Activated T-cell treated with anti-CD3 and anti-CD28 coated beads for 1 hour (primary cell): Measurements from ENCODE around the gene B4GALT5.
A peak's percentile ranks its signal among the peaks of the same experiment; 100 is the strongest.
"Not testable (repeated sequence)": the region's sequence is repeated elsewhere in the genome, so short reads cannot be mapped to it uniquely, and the experiment has no call there.

Source experiments
- DNase-seq: peaks from one replicate; pipeline ENCODE4 v3.0.0-alpha.2; 2020; ENCODE audit warnings: low read depth

Gene B4GALT5

GRCh38 chr20:49713753-49714712, at the start of gene B4GALT5:
Gene B4GALT5 (minus strand): TSS chr20:49713878. CDS start chr20:49713690, 188 bp downstream.
- DNase-seq = peak; percentile 46

- no peak for DNase-seq
Observed at GRCh38 chr20:49762940-49763766, 49.5 kb upstream of the B4GALT5 start.

GRCh38 chr20:49761888-49762287, 48.2 kb upstream of the B4GALT5 start:
- not testable (repeated sequence) for DNase-seq

GRCh38 chr20:49759266-49759950, 45.7 kb upstream of the B4GALT5 start:
- DNase-seq = no peak

- DNase-seq = no peak
Observed at GRCh38 chr20:49758781-49759180, 45.1 kb upstream of the B4GALT5 start.

GRCh38 chr20:49757597-49757996, 43.9 kb upstream of the B4GALT5 start:
- no peak for DNase-seq

- no peak for DNase-seq
Observed at GRCh38 chr20:49756241-49756640, 42.6 kb upstream of the B4GALT5 start.

GRCh38 chr20:49754596-49754995, 40.9 kb upstream of the B4GALT5 start:
- DNase-seq = no peak

GRCh38 chr20:49753133-49753532, 39.5 kb upstream of the B4GALT5 start:
- no peak for DNase-seq

GRCh38 chr20:49752201-49752903, 38.7 kb upstream of the B4GALT5 start:
- no peak for DNase-seq

GRCh38 chr20:49751397-49751736, 37.7 kb upstream of the B4GALT5 start:
- DNase-seq = no peak

- no peak for DNase-seq
Observed at GRCh38 chr20:49750611-49751396, 37.1 kb upstream of the B4GALT5 start.

GRCh38 chr20:49749625-49750024, 35.9 kb upstream of the B4GALT5 start:
- no peak for DNase-seq

GRCh38 chr20:49748525-49748838, 34.8 kb upstream of the B4GALT5 start:
- DNase-seq = no peak

GRCh38 chr20:49747707-49748524, 34.2 kb upstream of the B4GALT5 start:
- no peak for DNase-seq

- DNase-seq = no peak
Observed at GRCh38 chr20:49742948-49743347, 29.3 kb upstream of the B4GALT5 start.

GRCh38 chr20:49741977-49742376, 28.3 kb upstream of the B4GALT5 start:
- DNase-seq = no peak

GRCh38 chr20:49740807-49741206, 27.1 kb upstream of the B4GALT5 start:
- DNase-seq = no peak

- DNase-seq = no peak
Observed at GRCh38 chr20:49739042-49739441, 25.4 kb upstream of the B4GALT5 start.

- no peak for DNase-seq
Observed at GRCh38 chr20:49737260-49737659, 23.6 kb upstream of the B4GALT5 start.
